Mucosa of rectum (tissue), 2 donors: ENCODE measurements around the gene SP140.
"Not testable (repeated sequence)": the region's sequence is repeated elsewhere in the genome, so short reads cannot be mapped to it uniquely, and the experiment has no call there.

Source experiments
- H3K27ac ChIP-seq, 2 donors: one replicate each; pipeline ENCODE4 v1.7.0; 2013; ENCODE audit warnings: inconsistent platforms in 2 of 2, low read depth in 2 of 2, low read length in 2 of 2
- H3K27me3 ChIP-seq, 2 donors: one replicate each; pipeline ENCODE4 v1.7.0; 2013; ENCODE audit warnings: low read length in 2 of 2; ENCODE audit not compliant: control insufficient read depth in 2 of 2, insufficient read depth in 2 of 2
- H3K36me3 ChIP-seq, 2 donors: one replicate each; pipeline ENCODE4 v1.7.0; 2013; ENCODE audit warnings: low read length in 2 of 2; ENCODE audit not compliant: control insufficient read depth in 2 of 2, insufficient read depth in 2 of 2
- H3K4me1 ChIP-seq, 2 donors: one replicate each; pipeline ENCODE4 v1.7.0; 2013; ENCODE audit warnings: low read length in 2 of 2, mild to moderate bottlenecking in 1 of 2; ENCODE audit not compliant: control insufficient read depth in 2 of 2, insufficient read depth in 2 of 2
- H3K4me3 ChIP-seq, 2 donors: one replicate each; pipeline ENCODE4 v1.7.0; 2013; ENCODE audit warnings: low read length in 2 of 2
- H3K9ac ChIP-seq, 2 donors: one replicate each; pipeline ENCODE4 v1.7.0; 2013; ENCODE audit warnings: low read length in 2 of 2, low read depth in 1 of 2, mild to moderate bottlenecking in 1 of 2
- H3K9me3 ChIP-seq, 2 donors: one replicate each; pipeline ENCODE4 v1.7.0; 2013; ENCODE audit warnings: low read length in 2 of 2; ENCODE audit not compliant: control insufficient read depth in 2 of 2
- donor health status: healthy.
- donor health status: Normal muscosa, but diverticular disease.

The SP140 gene

DNA sequence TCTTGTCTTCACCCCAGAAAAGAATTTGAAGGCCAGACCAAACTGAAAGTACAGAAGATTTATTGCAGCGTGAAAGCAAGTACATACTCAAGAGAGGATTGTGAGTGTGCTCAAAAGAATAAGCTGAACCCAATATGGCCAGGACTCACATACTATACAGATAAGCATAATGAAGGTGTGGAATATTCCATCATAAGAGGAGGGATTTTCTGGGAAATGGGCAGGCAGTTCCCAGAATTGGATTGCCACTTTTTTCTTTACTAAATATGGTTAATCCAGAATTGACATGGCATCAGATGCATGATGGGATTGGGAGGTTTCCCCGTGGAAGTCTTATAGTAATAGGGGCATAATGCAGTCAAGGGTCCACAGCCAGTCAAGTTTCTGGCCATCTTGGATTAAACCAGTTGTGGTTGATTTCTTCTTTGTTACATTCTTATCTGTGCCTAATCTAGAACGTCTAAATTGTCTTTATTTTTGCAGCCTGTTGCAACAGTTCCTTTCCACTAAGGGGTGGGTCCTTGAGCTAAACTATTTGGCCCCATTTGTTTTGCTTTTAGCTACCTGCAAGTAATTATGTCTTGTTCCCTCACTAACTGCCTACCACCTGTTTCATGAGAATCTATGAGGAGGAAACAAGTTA is 110.4 kb downstream of the SP140 start:
- Histone ChIP-seq H3K9ac (no peak overlapping the region), H3K9me3 (no peaks in the 10 kb centered on the region), H3K4me1 (no peaks in the 10 kb centered on the region), H3K36me3 (no peaks in the 10 kb centered on the region), H3K27me3 (no peaks in the 10 kb centered on the region), H3K27ac (no peak overlapping the region), H3K4me3 (no peak overlapping the region)

DNA sequence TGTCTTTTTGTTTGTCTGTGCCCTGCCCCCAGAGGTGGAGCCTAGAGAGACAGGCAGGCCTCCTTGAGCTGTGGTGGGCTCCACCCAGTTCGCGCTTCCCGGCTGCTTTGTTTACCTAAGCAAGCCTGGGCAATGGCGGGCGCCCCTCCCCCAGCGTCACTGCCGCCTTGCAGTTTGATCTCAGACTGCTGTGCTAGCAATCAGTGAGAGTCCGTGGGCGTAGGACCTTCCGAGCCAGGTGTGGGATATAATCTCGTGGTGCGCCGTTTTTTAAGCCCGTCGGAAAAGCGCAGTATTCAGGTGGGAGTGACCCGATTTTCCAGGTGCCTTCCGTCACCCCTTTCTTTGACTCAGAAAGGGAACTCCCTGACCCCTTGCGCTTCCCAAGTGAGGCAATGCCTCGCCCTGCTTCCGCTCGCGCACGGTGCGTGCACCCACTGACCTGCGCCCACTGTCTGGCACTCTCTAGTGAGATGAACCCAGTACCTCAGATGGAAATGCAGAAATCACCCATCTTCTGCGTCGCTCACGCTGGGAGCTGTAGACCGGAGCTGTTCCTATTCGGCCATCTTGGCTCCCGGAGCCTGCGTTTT is 116.5 kb downstream of the SP140 start:
- not testable (repeated sequence) for H3K36me3 ChIP-seq, H3K9me3 ChIP-seq, H3K4me3 ChIP-seq, H3K27ac ChIP-seq, H3K27me3 ChIP-seq, H3K9ac ChIP-seq, H3K4me1 ChIP-seq

DNA sequence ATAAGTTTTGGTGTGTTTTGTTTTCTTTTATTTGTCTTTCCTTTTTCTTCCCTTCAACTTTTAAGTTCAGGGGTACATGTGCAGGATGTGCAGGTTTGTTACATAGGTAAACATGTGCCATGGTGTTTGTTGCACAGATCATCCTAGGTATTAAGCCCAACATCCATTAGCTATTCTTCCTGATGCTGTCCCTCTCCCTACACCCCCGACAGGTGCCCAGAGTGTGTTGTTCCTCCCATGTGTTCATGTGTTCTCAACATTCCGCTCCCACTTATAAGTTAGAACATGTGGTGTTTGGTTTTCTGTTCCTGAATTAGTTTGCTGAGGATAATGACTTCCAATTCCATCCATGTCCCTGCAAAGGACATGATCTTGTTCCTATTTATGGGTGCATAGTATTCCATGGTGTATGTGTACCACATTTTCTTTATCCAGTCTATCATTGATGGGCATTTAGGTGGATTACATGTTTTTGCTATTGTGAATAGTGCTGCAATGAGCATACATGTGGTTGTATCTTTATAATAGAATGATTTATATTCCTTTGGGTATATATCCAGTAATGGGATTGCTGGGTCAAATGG is 117.6 kb downstream of the SP140 start:
- H3K4me3 ChIP-seq, H3K27ac ChIP-seq, H3K36me3 ChIP-seq, H3K4me1 ChIP-seq, H3K27me3 ChIP-seq, H3K9ac ChIP-seq, H3K9me3 ChIP-seq: not testable (repeated sequence)

DNA sequence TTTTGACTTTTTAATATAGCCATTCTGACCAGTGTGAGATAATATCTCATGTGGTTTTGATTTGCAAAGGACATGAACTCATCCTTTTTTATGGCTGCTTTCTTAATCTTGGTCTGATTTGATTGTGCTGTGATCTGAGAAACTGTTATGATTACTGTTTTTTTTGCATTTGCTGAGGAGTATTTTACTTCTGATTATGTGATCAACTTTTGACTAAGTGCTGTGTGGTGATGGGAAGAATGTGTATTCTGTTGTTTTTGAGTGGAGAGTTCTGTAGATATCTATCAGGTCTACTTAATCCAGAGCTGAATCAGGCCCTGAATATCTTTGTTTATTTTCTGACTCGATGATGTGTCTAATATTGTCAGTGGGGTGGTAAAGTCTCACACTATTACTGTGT is 118.2 kb downstream of the SP140 start:
- no peak overlapping the region for H3K27ac ChIP-seq
- H3K4me3 ChIP-seq: no peak overlapping the region
- no peaks in the 10 kb centered on the region for H3K9me3 ChIP-seq
- H3K27me3 ChIP-seq: no peaks in the 10 kb centered on the region
- peaks cover 0 to 2% of the 10 kb centered on the region in 2 donors for H3K36me3 ChIP-seq
- H3K4me1 ChIP-seq: no peaks in the 10 kb centered on the region
- no peak overlapping the region for H3K9ac ChIP-seq

DNA sequence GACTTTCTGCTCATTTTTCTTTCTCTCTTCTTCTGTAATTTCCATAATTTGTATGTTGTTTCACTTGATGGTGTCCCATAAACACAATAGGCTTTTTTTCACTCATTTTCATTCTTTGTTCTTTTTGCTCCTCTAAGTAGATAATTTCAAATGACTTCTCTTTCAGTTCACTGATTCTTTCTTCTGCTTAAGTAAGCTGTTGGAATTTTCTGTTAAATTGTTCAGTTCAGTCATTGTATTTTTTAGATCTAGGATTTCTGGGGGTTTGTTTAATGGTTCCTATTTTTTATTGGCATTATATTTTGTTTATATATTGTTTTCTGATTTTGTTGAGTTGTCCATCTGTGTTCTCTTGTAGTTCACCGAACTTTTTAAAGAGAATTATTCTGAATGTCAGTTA is 120.9 kb downstream of the SP140 start:
- Histone ChIP-seq H3K27me3 (no peaks in the 10 kb centered on the region), H3K9me3 (no peaks in the 10 kb centered on the region), H3K4me3 (no peak overlapping the region), H3K4me1 (no peaks in the 10 kb centered on the region), H3K36me3 (peaks cover 0 to 2% of the 10 kb centered on the region in 2 donors), H3K27ac (no peak overlapping the region), H3K9ac (no peak overlapping the region)

DNA sequence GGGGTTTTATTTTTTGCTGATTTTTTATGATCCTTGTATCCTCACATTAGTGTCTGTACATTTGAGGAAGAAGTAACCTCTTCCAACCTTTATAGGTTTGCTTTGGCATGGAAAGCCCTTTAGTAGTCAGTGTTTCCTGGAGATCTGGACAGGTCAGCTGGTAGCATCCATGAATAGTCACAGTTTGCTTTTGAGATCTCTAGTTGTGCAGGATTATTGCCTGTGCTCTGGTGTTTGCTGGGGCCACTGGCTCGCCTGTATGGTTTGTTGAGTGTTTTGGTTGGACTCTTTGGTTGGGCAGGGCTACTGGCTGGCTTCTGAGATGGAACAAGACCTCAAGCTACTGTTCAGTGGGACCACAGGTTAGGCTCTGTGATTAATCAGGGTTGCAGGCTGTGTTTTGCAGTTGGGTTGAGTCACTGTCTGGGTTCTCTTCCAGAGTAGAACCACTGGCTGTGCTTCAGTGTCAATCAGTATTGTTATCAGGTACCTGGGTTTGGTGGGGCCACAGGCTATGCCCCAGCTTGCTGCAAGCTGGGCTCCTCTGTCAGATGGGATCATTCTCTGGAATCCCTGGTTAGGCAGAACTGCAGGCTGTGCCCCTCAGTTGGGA is 121.5 kb downstream of the SP140 start:
- no peak overlapping the region for H3K27ac ChIP-seq
- H3K36me3 ChIP-seq: peaks cover 0 to 2% of the 10 kb centered on the region in 2 donors
- no peaks in the 10 kb centered on the region for H3K27me3 ChIP-seq
- H3K9ac ChIP-seq: no peak overlapping the region
- no peaks in the 10 kb centered on the region for H3K4me1 ChIP-seq
- no peak overlapping the region for H3K4me3 ChIP-seq
- H3K9me3 ChIP-seq: no peaks in the 10 kb centered on the region

DNA sequence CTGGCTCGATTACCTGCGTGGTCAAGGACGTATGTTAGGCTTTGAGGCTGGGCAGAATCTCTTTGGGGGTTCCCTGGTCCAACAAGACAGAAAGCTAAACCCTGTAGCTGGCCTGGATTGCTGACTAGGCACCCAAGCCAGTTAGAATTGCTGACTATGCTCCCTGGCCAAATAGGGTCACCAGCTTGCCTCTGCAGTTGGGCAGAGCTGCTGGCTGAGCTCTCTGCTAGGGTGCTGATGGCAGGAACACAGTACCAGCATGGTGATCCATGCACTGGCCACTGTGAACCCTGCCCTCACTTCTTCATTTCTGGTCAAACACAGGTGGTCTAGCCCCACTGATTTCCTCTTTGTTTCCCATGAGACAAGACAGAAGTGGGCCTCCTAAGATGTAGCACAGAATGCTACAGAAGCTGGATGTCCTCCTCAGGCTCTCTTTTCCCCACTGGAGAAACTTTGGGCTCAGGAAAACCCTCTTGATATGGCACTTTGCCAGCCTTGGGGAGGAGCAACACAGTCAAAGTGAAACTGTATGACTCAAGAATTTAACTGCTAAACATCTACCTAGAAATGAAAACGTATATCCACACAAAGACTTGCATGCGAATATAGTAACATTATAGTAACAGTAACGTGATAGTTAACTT is 122.2 kb downstream of the SP140 start:
- Histone ChIP-seq H3K4me3 (no peak overlapping the region), H3K27me3 (no peaks in the 10 kb centered on the region), H3K4me1 (no peaks in the 10 kb centered on the region), H3K9me3 (no peaks in the 10 kb centered on the region), H3K27ac (no peak overlapping the region), H3K9ac (no peak overlapping the region), H3K36me3 (peaks cover 0 to 2% of the 10 kb centered on the region in 2 donors)

DNA sequence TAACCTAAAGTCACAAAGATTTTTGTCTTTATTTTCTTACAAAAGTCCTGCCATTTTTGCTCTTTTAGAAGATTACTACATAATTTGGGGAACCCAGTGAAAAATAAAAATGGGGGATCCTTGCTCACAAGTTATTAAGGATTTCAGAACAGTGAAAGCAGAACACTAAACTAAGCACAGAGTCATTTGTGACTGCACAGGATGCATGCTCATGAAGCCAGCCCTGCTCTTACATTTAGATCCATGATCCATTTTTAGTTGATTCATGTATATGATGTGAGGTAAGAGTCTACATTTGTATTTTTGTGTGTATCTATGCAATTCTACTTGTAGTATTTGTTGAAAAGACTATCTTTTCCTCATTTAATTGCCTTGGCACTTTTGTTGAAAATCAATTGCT is 123.3 kb downstream of the SP140 start:
- Histone ChIP-seq H3K36me3 (no peaks in the 10 kb centered on the region), H3K4me1 (no peaks in the 10 kb centered on the region), H3K27ac (no peak overlapping the region), H3K27me3 (no peaks in the 10 kb centered on the region), H3K4me3 (no peak overlapping the region), H3K9me3 (no peaks in the 10 kb centered on the region), H3K9ac (no peak overlapping the region)

DNA sequence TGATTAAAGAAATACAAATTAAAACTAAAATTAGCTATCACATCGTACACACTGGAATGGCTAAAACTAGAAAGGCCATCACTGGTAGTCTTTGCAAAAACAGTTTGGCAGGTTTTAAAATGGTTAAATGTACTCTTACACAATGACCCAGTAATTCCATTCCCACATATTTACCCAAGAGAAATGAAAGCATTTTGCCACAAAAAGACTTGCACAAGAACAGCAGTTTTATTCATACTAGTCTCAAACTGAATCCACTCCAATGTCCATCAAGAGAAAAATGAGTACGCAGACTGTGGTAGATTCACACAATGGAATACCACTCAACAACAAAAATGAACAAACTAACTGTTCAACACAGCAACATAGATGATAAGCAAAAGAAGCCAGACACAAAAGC is 130.5 kb downstream of the SP140 start:
- Histone ChIP-seq H3K36me3 (peaks cover 5 to 20% of the 10 kb centered on the region in 2 donors), H3K27ac (no peak overlapping the region), H3K27me3 (no peaks in the 10 kb centered on the region), H3K9me3 (no peaks in the 10 kb centered on the region), H3K9ac (no peak overlapping the region), H3K4me1 (no peaks in the 10 kb centered on the region), H3K4me3 (no peak overlapping the region)

DNA sequence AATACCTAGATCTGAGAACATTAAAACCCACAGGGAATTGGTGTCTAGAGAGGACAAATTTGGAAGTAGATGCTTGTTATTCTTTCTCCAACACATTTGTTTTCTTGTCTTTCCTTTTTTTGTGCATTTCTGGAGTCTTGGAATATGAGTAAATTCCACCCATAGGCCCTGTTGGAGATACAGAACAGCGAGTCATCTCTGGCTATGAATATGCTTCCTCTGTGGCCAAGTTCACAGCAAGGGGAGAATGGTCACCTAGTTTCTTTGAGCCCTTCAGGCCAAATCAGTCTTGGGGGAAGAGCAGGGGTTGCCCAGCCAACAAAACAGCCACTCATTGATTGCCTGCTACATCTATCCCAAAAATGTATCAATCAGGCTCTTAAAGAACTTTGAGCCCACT is 132.8 kb downstream of the SP140 start:
- Histone ChIP-seq H3K27ac (no peak overlapping the region), H3K9me3 (no peaks in the 10 kb centered on the region), H3K4me3 (no peak overlapping the region), H3K4me1 (no peaks in the 10 kb centered on the region), H3K36me3 (peaks cover 8 to 31% of the 10 kb centered on the region in 2 donors), H3K27me3 (no peaks in the 10 kb centered on the region), H3K9ac (no peak overlapping the region)
